ENCODE data around the gene IL17REL. TPM values are rescaled to one million over a fixed set of nuclear protein-coding genes. Genes with fewer than 3 reads are reported as not detected.

Gene IL17REL
- total RNA-seq, 4 donors from 2014 or later = not detected

DNA sequence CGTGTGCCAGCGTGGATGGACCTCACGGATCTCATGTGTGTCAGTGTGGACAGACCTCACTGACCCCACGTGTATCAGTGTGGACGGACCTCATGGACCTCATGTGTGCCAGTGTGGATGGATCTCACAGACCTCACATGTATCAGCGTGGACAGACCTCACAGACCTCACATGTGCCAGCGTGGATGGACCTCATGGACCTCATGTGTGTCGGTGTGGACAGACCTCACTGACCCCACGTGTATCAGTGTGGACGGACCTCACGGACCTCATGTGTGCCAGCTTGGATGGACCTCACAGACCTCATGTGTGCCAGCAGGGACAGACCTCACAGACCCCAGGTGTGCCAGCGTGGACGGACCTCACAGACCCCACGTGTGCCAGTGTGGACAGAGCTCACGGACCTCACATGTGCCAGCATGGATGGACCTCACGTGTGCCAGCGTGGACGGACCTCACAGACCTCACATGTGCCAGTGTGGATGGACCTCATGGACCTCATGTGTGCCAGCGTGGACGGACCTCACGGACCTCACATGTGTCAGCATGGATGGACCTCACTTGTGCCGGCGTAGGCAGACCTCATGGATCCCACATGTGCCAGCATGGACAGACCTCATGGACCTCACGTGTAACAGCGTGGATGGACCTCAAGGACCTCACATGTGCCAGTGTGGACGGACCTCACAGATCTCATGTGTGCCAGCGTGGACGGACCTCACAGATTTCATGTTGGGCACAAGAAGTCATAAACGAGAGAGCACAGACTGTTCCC is 27.3 kb upstream of the IL17REL start:
- no peak for DNase-seq
- Histone ChIP-seq H3K36me3 (no peaks in the 10 kb centered on the region), H3K9me3 (no peaks in the 10 kb centered on the region), H3K4me1 (no peaks in the 10 kb centered on the region), H3K4me3 (replicated peaks in 1 of 3) (no peak overlapping the region), H3K27me3 (no peaks in the 10 kb centered on the region), H3K27ac (no peak overlapping the region)
- 87 to 90% methylated on average over 22 to 29 of the region's 29 CpGs for WGBS, 2 donors
- intact Hi-C loops (cut with DNase I) = loop anchor here (10.0 kb wide), 1 partner anchor 275 kb away; no protein-coding TSS in a partner anchor
- TF ChIP-seq, protein P1, sequence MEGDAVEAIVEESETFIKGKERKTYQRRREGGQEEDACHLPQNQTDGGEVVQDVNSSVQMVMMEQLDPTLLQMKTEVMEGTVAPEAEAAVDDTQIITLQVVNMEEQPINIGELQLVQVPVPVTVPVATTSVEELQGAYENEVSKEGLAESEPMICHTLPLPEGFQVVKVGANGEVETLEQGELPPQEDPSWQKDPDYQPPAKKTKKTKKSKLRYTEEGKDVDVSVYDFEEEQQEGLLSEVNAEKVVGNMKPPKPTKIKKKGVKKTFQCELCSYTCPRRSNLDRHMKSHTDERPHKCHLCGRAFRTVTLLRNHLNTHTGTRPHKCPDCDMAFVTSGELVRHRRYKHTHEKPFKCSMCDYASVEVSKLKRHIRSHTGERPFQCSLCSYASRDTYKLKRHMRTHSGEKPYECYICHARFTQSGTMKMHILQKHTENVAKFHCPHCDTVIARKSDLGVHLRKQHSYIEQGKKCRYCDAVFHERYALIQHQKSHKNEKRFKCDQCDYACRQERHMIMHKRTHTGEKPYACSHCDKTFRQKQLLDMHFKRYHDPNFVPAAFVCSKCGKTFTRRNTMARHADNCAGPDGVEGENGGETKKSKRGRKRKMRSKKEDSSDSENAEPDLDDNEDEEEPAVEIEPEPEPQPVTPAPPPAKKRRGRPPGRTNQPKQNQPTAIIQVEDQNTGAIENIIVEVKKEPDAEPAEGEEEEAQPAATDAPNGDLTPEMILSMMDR (IDR thresholded peaks at IDR 0.05) = no peak
- no peak for TF ChIP-seq POLR2A (IDR thresholded peaks at IDR 0.05)

DNA sequence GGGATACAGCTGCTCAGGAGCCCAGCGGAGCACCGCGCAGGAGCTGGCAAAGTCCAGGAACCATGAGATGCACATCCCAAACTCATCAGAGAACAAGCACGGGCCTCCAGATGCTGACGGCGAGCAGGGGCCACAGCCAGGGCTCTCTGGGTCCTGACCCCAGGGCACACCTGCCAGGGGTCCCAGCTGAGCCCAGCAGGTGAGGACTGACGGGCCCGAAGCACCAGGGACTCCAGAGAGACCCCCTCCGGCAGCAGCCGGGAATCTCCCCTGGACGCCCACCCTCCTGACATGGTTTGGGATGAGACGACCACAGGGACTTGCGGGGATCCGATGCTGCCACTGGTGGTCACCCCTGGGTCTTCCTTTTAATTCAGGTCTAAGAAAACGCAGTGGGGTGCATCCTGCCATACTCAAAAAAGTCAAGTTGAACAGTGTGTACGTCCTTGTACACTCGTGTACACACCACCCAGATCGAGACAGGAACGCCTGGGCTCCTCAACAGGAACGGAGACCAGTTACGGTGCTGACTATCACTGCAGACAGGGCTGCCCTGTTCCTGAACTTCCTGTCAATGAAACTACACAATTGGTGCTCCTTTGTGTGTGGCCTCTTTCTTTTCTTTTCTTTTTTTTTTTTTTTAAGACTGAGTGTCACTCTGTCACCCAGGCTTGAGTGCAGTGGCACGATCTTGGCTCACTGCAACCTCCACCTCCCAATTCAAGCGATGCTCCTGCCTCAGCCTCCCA is 23.6 kb upstream of the IL17REL start:
- H3K36me3 ChIP-seq = no peaks in the 10 kb centered on the region
- H3K4me3 ChIP-seq (replicated peaks in 1 of 3) = no peak overlapping the region

DNA sequence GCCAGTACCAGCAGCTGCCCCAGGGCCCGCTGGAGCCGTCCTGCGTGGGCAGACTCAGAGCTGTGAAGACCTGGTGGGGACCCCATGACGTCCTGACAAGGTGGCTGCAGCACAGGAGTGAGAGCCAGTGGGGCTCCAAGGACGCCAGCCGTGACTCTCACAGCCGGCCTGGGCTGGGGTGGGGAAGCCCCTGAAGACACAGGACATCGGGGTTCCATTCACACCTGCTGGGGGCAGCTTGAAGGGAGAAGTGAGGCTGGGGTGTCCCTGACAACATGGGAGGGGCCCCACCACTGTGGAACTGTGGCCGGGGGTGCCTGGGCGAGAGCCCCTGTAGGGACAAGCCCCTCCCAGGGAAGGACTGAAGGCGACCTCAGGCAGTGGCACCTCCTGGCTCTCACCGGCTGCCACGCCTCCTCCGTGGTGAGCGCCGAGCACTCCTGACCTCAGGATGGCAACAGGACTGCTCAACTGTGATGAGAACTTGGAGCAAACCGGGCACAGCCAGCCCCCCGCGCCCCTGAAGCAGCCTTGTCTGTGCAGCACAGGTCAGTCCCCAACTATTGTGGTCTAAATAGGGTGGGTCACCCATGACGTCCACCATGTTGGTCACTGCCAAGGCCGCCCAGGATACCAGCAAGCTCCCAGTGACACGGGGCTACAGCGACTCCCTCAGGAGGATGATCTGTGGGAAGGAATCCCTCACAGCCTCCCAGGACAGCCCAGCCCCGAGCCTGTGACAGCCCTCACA is 22.7 kb upstream of the IL17REL start:
- Histone ChIP-seq H3K36me3 (no peaks in the 10 kb centered on the region), H3K4me3 (replicated peaks in 1 of 3) (no peak overlapping the region), H3K27ac (no peak overlapping the region), H3K9me3 (no peaks in the 10 kb centered on the region), H3K27me3 (no peaks in the 10 kb centered on the region), H3K4me1 (peaks cover 0 to 11% of the 10 kb centered on the region in 2 donors)
- DNase-seq = no peak
- no peak for TF ChIP-seq POLR2A (IDR thresholded peaks at IDR 0.05)
- TF ChIP-seq, protein P1 (IDR thresholded peaks at IDR 0.05) = no peak
- WGBS, 2 donors = 72 to 86% methylated on average over 10 to 14 of the region's 24 CpGs
- intact Hi-C loops (cut with DNase I) = loop anchor here (10.0 kb wide), 1 partner anchor 271 kb away; no protein-coding TSS in a partner anchor

More for the DNA sequence above, 23.6 kb upstream of the IL17REL start:
- Histone ChIP-seq H3K27me3 (no peaks in the 10 kb centered on the region), H3K4me1 (peaks cover 0 to 9% of the 10 kb centered on the region in 2 donors), H3K27ac (no peak overlapping the region), H3K9me3 (no peaks in the 10 kb centered on the region)
- WGBS, 2 donors = 81 to 88% methylated on average over 16 to 22 of the region's 23 CpGs
- intact Hi-C loops (cut with DNase I) = loop anchor here (10.0 kb wide), 1 partner anchor 271 kb away; no protein-coding TSS in a partner anchor
- no peak for DNase-seq
- TF ChIP-seq POLR2A (IDR thresholded peaks at IDR 0.05) = no peak
- TF ChIP-seq, protein P1 (IDR thresholded peaks at IDR 0.05) = no peak

DNA sequence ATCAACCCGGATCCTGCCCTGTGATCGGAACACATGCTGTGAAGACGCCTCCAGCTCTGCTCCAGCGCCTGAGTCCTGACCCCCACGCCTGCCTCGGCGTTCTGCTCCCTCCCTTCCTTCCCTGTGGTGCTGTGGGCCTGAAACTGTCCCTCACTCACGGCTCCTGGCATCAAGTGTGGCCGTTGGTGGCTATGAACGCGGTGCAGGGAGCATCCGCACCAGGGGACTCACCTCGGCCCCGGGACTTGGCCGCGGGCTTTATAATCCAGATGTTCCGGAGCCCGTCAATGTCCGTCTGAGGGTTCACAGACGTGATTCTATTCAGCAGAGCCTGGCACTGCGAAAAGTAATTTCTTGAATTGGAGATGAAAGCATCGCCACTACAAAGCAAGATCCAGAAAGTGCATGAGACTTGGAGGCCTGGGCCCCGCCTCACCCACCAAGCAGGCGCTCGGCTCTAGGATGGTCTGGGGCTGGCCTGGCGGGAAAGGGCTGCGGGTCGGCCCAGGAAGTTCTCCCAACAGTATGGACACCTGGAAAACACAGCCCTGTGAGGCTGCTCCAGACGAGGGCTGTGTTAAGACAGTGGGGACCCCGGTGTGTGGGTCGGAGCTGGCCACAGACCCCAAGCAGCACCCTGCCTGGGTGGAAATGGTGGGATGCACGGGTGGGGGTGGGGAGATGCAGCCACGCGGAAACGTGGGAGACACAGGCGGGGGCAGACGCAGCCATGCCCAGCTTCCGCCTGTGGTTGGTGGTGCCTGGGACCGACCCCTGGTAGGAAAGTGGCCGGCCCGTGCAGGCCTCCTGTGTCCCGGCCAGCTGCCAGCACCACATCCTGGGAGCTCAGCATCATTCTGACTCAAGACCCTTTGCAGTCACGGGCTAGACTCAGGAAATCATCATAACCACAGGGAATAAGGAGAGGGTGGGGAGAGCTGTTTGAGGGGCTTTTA is 21.8 kb upstream of the IL17REL start:
- DNase-seq = no peak
- Histone ChIP-seq H3K36me3 (no peaks in the 10 kb centered on the region), H3K4me3 (replicated peaks in 1 of 3) (no peak overlapping the region), H3K27ac (no peak overlapping the region), H3K4me1 (peaks cover 4 to 18% of the 10 kb centered on the region in 2 donors), H3K9me3 (no peaks in the 10 kb centered on the region), H3K27me3 (no peaks in the 10 kb centered on the region)
- 76 to 80% methylated on average over 35 to 40 of the region's 43 CpGs for WGBS, 2 donors
- no peak for TF ChIP-seq POLR2A (IDR thresholded peaks at IDR 0.05)
- TF ChIP-seq, protein P1 (IDR thresholded peaks at IDR 0.05) = no peak
- intact Hi-C loops (cut with DNase I) = loop anchor here (10.0 kb wide), 1 partner anchor 270 kb away; no protein-coding TSS in a partner anchor
